Kasumi-1 (cell line): ENCODE results near the gene TXN.

ENCODE experiments used
- DNase-seq, 2 experiments: peaks; one replicate each; lab custom pipeline; 2025; lab: John Stamatoyannopoulos, UW

TXN gene

DNA sequence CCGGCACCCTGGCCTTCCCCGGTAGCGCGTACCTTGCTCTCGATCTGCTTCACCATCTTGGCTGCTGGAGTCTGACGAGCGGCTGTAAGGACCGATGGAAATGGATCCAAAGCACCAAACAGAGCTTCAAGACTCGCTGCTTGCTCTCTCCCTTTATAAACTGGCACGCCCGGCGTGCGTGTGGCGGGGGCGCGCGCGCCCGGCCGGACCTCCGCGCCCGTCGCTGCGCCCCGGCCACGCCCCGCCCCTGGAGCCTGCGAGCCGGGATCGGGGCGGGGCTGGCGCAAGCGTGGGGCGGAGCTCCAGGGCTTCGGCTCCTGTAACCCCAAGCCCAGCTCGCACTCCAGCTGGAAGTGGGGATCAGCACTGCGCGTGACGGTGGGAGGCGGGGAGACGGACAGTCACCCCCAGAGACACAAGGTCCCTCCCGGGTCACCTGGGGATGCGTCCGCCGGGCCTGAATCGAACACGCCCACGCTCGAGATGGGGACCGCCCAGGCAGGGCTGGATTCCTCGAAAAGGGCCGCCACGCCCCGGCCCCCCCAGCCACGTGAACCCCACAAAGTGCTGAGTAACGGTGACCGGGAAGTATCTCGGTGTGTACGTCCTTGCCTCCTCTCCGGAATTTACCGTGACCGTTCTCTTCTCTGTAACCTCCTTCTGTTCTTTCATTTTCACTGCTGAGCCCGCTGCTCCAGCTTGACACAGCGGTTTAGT, at the start of gene TXN:
Gene TXN (minus strand): TSS at position 128 of the 717 bp plus-strand sequence. CDS start 72 bp downstream, at position 56.
- DNase-seq = peak; percentile 71 to 77

DNA sequence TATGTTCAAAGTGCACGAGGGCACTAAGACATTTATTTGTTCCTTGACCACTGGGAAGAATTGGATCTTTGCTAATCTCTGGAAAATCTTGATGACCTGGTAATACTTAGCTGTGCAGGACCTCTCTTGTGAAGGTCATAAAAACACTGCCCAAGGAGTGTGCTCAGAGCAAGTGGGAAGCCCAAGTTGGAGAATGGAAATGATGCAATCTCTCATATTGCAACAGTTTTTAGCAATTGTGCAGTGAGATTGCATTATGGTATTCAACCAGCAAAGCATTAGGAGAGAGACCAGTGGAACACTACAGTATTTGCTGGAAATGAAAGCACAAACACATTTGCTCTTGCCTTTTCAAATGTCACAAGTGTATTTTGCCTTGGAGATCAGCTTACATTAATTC, 46.8 kb upstream of the TXN start:
- DNase-seq = peak in 1 of 2 experiments; percentile 1

DNA sequence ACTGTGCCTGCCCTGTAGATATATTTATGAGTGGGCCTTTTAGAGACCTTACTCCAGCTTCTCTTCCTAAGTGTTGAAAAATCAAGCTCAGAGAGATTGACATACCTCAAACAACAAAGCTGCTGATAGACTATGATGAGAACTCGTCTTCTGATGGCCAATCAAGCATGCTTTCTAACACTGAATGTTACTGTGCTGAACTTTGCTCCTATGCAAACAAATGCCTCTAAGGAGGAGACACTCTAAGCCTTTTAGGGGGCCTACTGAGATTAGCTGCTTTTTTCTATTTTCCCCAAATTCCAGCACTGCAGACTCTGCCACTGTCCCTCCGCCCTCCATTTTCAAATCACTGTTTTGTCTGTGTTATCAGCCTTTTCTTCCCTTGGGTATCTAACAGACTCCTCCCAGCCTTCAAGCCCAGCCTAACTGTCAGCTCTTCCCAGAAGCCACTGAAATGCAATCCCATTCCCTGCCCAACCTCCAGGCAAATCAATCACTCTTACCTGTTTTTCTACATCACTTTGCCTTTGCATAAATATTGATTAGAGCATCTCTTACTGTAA, 41.8 kb upstream of the TXN start:
- DNase-seq = no peak

DNA sequence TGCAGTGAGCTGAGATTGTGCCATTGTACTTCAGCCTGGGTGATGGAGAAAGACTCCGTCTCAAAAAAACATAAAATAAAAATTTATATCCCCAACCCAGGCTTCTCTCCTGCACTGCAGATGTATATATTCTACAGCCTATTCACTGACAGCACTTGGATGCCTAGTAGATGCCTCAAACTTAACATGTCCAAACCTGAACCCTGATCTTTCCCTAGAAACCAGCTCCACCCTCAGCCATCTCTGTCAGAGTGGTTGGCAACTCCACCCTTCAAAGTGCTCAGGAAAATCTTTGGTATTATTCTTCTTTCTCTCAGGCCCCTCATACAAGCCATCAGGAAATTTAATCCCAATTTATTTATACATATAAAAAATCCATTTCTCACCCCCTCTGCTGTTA, 36.9 kb upstream of the TXN start:
- no peak for DNase-seq

DNA sequence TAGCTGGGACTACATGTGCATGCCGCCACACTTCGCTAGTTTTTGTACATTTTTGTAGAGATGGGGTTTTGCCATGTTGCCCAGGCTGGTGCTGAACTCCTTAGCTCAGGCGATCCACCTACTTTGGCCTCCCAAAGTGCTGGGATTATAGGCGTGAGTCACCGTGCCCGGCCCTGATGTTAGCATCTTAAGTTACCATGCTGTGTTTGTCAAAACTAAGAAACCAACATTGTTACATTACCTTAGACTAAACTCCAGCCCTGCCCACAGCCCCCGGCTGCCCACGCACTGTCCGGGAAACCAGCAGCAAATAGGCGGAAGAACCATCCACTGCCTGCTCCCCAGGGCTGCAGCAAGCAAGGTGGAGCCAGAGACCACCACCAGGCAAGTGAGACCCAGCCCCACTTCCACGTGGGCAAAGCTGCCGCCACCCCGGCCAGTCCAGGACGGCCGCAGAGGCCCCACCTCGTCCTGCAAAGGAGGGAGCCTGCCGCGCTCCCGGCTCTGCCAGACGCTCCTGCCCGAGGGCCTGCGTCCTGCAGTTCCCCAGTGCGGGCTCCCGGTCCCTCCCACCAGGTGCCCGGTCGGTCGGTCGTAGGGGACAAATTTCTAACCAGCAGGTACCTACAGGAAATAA, 35.7 kb upstream of the TXN start:
- DNase-seq = no peak

DNA sequence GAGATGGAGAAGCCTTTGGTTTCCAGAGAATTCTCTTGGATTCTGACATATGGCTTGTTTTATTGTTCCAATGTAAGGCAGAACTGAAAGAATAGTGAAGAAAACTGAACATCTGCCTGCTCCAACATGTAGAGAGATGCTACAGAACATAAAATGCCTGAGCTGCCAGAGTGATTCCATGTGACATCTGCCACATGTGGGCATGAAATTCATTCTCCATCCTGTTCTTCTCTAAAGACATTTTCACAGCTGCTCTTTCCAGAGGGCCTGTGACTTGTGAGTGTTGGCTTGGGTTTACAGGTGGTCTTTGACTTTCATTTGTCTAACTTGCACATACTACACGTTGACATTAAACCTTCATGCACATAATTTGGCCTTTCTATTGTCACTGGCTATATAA, 33.7 kb upstream of the TXN start:
- DNase-seq = no peak

DNA sequence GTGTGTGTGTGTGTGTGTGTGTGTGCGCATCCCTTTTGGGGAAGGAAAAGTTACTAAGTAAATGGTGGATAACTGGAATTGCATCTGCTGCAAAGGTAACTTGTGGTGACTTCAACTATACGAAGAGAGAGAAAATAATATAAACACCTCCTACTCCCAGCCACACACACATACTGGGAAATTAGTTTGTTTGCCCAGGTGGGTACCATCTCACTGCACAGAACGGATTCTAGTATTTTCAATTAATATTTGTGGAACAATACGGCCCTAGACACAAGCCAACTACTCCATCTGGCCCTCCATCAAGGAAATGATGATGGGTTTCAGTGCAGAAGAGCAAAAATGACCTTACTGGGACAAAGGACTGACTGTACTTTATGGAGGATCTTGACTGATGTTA, 32.2 kb upstream of the TXN start:
- DNase-seq = no peak

DNA sequence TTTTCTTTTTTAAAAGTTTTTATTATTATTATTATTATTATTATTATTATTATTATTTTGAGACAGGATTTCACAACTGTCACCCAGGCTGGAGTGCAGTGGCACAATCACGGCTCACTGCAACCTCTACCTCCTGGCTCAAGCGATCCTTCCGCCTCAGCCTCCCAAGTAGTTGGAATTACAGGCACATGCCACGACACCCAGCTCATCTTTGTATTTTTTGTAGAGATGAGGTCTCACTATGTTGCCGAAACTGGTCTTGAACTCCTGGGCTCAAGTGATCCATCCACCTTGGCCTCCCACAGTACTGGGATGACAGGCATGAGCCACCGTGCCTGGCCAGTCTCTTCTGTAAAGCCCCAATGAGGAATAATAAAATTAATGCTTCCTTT, 31.0 kb upstream of the TXN start:
- no peak for DNase-seq

DNA sequence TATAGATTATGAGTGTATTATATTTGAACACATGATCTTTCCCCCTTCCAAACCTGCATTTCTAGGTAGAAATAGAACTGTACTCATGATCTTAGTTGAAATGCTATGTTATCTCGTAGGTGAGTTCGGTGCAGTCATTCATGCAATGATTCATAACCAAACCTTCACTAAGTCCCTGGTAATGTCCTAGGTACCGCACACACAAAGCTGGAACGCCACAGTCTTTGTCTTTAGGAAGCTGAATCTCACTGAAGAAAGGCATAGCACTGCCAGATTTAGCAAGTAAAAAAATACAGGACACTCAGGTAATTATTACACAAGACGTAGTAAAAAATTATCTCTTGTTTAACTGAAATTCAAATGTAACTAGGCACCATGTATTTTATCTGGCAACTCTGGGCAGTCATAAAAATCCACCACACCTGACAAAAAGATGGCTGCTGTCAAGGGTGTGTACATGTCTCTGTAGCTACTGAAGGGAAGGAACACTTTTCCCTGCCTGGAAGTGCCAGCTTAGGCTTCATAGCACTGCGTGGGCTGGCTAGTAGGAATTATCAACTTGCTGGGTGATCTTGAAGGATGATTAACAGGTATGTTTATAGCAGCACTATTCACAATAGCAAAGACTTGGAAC, 28.0 kb upstream of the TXN start:
- DNase-seq = no peak

DNA sequence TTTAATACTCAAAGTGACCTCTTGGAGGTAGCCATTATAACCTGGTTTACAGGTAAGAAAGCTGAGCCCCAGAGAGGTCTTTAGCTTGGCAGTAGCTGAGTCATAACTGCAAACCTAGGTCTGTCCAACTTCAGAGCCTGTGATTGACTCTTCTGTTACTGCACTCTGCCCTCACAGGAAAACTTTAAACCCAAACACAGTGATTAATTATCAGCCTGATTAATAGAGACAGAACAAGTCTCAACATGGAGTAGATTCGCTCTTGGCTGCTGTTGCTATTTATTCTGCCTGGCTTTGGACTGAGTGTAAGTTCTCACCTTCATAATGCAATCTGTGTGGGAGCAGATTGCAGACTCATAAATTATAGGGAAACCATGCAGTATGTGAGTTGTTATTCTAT, 27.4 kb upstream of the TXN start:
- no peak for DNase-seq

DNA sequence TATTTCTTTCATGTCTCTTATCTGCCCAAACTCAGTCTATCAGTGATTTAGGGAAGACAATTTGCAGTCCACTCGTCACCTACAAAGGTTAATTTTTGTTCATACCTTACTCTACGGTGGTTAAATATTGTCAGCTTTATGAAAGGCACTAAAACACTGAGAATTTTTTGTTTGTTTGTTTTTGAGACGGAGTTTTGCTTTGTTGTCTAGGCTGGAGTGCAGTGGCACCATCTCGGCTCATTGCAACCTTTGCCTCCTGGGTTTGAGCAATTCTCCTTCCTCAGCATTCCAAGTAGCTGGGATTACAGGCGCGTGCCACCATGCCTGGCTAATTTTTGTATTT, 26.4 kb upstream of the TXN start:
- no peak for DNase-seq

DNA sequence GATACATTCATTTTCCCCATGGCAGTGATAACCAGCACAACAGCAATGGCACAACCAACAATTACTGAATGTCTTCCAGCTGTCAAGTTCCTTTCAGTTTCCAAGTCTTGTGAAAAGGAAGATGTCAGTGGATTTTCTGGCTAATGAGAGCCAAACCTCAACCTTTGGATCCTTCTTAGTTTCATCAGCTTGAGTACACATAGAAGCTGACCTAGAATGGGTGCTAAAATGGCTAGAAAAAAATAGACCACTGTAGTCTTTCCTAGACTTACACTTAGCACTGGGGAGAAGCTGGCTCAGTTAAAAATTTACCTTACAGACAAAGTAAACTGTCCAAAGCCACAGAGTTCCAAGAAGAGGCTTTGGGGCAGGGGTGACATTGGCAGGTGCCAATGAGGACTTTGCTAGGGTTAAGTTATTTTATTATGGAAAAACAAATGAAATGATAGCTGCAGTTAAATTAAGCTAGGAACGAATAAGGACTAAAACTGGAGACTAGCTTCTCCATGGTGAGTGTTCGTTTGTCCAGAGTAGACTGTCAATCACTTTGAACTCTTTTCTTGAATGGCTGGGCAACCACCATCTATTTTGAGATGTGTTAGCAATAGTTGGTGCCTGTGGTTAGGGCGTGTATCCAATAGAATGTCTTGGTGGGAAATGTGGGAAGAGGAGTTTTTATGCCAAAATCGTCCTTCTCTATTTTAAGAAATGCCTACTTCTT, 25.9 kb upstream of the TXN start:
- DNase-seq = peak; percentile 23 to 32

DNA sequence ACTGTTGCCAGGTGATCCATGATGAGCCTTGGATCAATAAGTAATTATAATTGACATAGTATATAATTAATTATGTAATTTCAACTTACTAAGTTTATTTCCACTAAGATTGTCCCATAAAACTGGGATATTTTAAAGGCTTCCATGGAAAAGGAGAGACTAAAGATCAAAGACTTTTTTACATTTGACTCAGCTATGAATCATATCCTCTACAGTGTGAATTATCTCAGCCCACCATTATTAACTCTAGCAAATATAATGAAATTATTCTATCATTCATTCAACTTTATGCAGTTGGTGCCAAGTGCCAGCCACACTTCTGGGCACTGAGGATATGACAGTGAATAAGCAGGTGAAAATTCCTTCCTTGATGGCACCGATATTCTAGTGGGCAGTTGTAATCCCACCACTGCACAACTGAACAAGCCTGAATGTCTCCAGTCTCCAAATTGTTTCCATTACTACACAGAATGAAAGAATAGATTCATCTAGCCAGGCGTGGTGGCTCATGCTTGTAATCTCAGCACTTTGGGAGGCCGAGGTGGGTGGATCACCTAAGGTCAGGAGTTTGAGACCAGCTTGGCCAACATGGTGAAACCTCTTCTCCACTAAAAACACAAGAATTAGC, 21.9 kb upstream of the TXN start:
- no peak for DNase-seq

DNA sequence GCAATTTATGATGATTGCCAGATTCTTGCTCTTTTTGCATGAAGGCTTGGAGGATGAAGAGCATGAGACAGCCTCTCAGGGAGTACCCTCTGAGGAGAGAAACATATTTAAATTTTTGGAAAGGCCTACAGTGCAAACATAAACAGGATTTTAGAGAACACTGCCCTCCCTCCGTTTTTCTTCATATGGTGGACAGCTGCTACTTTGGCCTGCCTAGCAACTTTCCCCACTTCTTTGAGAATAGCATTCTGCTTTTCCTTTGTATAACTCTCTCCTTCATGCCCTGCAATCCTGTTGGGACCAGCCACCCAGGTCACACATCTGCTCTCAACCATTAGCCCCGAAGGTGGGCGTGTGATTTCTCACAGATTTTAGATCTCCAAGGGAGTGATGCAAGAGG, 20.5 kb upstream of the TXN start:
- DNase-seq = no peak

DNA sequence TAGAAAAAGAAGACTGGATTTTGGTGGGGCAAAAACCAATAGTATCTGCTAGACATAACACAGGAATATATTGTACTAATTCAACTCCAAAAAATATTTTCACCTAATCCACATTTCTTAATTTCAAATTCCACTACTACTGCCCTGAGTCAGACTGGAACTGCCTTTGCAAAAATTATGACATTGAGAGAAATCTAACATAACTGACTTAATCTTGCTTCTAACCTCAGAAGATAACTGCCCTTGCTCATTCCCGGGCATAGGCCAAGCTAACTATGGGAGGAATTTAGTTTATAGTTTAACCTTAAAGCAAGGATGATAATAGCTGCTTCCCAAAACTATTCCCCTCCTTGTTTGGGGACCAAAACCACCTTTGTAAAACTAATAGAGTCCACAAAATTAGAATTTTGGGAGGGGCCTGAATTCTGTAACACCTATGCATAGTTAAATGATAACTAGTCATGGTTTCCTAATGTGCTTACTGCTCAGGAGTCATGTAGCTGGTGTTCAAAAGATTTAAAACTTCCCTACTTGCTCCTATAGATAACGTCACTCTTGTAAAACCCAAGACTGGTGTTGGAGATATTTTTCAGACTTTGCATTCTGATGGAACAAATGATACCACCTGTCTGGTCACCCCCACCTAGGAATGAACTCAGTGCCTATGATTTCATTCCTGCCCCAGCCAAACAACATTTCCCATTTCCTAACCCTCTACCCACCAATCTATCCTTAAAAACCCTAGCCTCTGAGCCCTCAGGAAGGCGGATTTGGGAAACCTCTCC, 14.1 kb upstream of the TXN start:
- no peak for DNase-seq

DNA sequence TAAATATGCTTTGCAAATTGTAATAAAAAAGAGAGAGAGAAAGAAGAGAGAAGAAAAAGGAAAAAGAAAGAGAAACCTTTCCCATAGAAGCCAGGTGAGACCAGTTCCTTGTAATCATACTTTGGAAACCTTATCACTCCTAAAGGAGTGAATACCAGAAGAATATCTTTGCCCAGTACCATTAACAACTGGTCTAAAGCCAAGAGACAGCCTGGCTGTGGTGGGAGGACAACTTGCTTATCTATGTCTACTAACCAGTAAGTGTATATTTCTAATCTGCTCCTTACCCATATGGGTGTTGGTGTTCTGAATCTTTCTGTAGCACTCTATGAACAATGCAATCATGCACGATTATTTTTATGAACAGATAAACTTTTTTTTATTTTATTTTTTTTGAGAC, 10.5 kb upstream of the TXN start:
- no peak for DNase-seq

DNA sequence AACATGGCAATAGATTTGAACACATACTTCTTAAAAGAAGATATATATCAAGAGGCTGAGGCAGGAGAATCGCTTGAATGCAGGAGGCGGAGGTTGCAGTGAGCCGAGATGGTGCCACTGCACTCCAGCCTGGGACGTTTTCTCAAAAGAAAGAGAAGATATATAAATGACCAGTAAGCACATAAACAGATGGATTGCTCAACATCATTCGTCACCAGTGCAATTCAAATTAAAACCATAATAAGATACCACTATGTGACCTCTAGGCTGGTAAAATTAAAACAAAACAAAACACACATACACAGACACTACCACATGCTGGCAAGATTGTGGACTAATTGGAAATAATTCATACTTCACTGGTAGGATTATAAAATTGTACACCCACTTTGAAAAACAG, 5.3 kb upstream of the TXN start:
- no peak for DNase-seq

DNA sequence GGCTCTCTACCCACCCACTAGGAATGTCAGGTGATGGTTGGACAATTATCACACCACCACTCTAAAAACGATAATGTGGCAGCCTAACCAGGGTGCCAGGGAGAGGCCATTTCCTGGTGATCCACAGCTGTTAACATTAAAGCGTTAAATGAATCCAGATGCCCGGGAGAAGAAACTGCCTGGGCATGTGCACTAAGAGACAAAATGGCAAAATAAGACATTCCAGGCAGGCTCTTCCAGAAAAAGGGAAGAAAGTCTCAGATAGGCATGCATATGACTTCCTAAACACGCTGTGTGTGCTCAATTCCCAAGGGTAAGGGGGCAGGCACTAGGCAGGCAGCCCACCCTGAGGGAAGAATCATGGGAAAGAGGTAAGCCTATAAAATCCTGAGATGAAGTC, 4.6 kb upstream of the TXN start:
- DNase-seq = no peak

DNA sequence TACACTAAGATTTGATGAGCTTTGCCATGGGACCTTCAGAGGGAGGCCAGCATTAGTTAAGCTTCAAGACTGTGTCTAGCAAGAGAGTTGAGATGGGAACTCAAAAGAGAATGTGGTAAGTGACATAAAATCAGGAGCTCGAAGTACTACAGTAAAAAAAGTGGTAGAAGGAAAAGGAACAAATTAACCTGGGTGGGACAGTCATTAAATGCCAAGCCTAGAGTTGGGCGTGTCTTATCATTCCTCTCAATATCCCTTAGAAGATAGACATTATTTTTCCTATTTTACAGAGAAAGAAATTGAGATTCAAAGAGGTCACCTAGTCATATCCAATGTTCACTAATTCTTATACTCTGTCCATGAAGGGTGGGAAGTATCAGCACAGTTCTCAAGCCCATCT, 3.3 kb upstream of the TXN start:
- DNase-seq = no peak

DNA sequence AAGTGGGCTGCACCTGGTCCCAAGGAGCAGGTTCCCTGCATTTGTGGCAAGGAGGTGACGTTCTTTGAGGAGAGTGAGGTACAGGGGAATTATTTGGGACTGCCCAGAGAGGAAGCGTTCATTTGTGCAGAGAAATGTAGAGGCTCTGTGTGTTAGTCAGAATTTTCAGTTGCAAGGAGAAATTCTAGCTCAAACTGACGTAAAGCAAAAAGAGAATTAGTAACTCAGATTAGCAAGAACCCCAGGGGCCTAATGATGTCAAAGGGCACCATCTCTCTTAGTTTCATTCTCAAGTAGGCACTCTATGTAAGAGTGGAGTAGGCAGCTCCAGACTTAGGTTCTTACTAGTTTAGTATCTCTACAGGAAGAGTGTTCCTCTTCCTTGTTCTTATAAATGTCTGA, 2.4 kb upstream of the TXN start:
- no peak for DNase-seq

DNA sequence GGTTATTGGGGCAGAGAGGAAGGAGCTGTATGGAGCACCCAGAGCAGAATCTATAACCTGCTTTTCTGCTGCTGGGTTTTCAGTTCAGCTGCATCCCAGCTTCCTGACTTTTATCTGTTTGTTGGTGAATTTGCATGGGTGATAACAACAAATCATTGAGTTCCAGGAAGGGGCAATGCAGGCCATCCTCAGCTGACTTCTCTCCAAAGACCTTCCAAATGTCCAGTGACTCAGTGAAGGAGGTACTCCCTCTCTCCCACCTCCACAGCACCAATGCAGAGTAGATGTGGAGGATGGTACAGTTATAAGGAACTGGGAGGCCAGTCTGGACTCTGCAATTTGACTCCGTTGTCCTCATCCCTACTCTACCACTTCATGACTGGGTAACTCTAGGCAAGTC, 1.6 kb upstream of the TXN start:
- no peak for DNase-seq
